ENCODE results near the gene MTR. TPM values are rescaled to one million over a fixed set of nuclear protein-coding genes. Genes with fewer than 3 reads are reported as not detected.

Gene MTR
- total RNA-seq, 1 experiment from 2014 or later, result 35.5 TPM

- Histone ChIP-seq H3K79me2 (ENCODE audit: insufficient read depth, low read length) (no peaks in the 10 kb centered on the region), H3K23ac (ENCODE audit: insufficient read length, low read depth, low read length) (no peak overlapping the region), H4K5ac (ENCODE audit: insufficient read length, low read depth, low read length) (no peak overlapping the region), H3K9me3 (ENCODE audit: control insufficient read depth, low read depth, low read length) (no peaks in the 10 kb centered on the region), H2BK12ac (ENCODE audit: insufficient read length, low read depth, low read length) (no peak overlapping the region), H3K4me2 (ENCODE audit: insufficient read depth, insufficient read length, low read length) (no peak overlapping the region), H3K27ac (ENCODE audit: insufficient read length, low read depth, low read length) (no peak overlapping the region), H3K23me2 (ENCODE audit: insufficient read length, low read depth, low read length, poor library complexity, severe bottlenecking) (no peaks in the 10 kb centered on the region), H2AK5ac (ENCODE audit: insufficient read length, low read length) (no peak overlapping the region), H3K4ac (ENCODE audit: low read depth, low read length) (no peak overlapping the region), H3K27me3 (ENCODE audit: insufficient read depth, low read length) (no peaks in the 10 kb centered on the region), H3K56ac (ENCODE audit: insufficient read length, low read depth, low read length) (no peak overlapping the region), H2BK15ac (ENCODE audit: low read depth, low read length) (no peak overlapping the region), H4K20me1 (ENCODE audit: control insufficient read depth, insufficient read depth, insufficient read length) (no peaks in the 10 kb centered on the region), H3K79me1 (ENCODE audit: insufficient read depth, low read depth, low read length, poor library complexity, severe bottlenecking) (no peaks in the 10 kb centered on the region), H3K18ac (ENCODE audit: insufficient read length, low read depth, low read length) (no peak overlapping the region), H4K91ac (ENCODE audit: insufficient read length, low read depth, low read length) (no peak overlapping the region), H3K9ac (ENCODE audit: extremely low read depth, insufficient read length, low read length) (no peak overlapping the region), H3K4me1 (ENCODE audit: insufficient read depth, low read length) (no peaks in the 10 kb centered on the region), H2BK5ac (ENCODE audit: insufficient read length, low read length) (no peak overlapping the region), H4K8ac (replicated peaks; ENCODE audit: insufficient read length, low read depth, low read length) (no peak overlapping the region), H2BK20ac (ENCODE audit: low read depth, low read length, poor library complexity, severe bottlenecking) (no peak overlapping the region), H2AFZ (ENCODE audit: low read length) (no peak overlapping the region), H3K14ac (ENCODE audit: insufficient read depth, low read length) (no peak overlapping the region), H2BK120ac (ENCODE audit: low read depth, low read length, poor library complexity, severe bottlenecking) (no peak overlapping the region), H3T11ph (ENCODE audit: low read length) (no peak overlapping the region)
- DNase-seq, result no peak
- no peak overlapping the region for H3K27ac Mint-ChIP-seq
- H3K27me3 Mint-ChIP-seq (ENCODE audit: low read depth), result no peaks in the 10 kb centered on the region
- no CpG with 5 or more reads among the region's 3 CpGs for WGBS (ENCODE audit: extremely low coverage, insufficient read length, low lambda C conversion rate)
- no peaks in the 10 kb centered on the region for H3K9me3 Mint-ChIP-seq
- TF ChIP-seq CTCF (conservative IDR thresholded peaks at IDR 0.05), result no peak
- no peak overlapping the region for H3K4me3 Mint-ChIP-seq
- H3K36me3 Mint-ChIP-seq (ENCODE audit: insufficient read depth in 1 of 3, low read depth in 3 of 3), result peaks cover 0 to 8% (median 6%) of the 10 kb centered on the region in 3 experiments; a peak in 3 of 7 replicates
- H3K4me1 Mint-ChIP-seq, result peaks cover 0 to 2% of the 10 kb centered on the region in 2 experiments; a peak in 1 of 4 replicates
Observed at GRCh38 chr1:236750928-236751327, 44.2 kb upstream of the MTR start.
